ENCODE results near the gene PTGER1. TPM values are rescaled to one million over a fixed set of nuclear protein-coding genes. Genes with fewer than 3 reads are reported as not detected.

The PTGER1 gene
- total and polyA plus RNA-seq, 10 of the 15 experiments (the other 5 are each of a cell fraction or from before 2014, with no cell fraction given), result not detected

DNA sequence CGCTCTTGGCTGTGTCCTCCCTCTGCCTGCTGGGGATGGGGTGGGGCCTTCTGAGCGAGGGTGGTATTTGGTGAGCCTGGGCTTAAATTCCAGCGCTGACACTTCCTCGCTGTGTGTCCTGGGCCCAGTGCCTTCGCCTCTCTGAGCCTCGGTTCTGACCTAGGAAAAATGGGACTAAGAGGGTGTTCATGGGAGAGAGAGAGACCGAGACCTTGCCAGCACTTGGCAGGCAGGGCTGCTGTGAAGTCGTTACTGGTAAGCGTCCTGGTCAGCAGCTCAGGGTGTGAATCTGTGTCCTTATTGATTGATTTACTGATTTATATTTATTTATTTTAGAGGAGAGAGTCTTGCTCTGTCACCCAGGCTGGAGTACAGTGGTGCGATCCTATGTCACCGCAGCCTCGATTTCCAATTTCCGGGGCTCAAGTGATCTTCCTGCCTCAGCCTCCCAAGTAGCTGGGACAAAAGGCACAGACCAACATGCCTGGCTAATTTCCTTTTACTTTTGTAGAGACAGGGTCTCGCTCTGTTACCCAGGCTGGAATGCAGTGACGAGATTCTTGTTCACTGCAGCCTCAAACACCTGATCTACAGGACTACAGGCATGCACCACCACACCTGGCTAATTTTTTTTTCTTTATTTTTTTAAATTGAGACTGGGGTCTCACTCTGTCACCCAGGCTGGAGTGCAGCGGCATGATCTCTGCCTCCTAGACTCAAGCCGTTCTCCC lies 39.7 kb downstream of the PTGER1 start:
- 90% methylated on average over 16 of the region's 17 CpGs for WGBS (ENCODE audit: insufficient coverage, insufficient replicate concordance, low lambda C conversion rate, missing lambda C conversion rate)
- intact Hi-C loops (cut with micrococcal nuclease; ENCODE audit: unreplicated experiment) (no loop called here), in situ Hi-C loops (cut with MboI) (no loop called here)
- no peak overlapping the region for H3K4me3 ChIP-seq
- TF ChIP-seq, protein P1, sequence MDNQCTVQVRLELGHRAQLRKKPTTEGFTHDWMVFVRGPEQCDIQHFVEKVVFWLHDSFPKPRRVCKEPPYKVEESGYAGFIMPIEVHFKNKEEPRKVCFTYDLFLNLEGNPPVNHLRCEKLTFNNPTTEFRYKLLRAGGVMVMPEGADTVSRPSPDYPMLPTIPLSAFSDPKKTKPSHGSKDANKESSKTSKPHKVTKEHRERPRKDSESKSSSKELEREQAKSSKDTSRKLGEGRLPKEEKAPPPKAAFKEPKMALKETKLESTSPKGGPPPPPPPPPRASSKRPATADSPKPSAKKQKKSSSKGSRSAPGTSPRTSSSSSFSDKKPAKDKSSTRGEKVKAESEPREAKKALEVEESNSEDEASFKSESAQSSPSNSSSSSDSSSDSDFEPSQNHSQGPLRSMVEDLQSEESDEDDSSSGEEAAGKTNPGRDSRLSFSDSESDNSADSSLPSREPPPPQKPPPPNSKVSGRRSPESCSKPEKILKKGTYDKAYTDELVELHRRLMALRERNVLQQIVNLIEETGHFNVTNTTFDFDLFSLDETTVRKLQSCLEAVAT (IDR thresholded peaks at IDR 0.05), result no peak
- no peak for TF ChIP-seq SKIL (IDR thresholded peaks at IDR 0.05; ENCODE audit: low read depth, poor library complexity, severe bottlenecking)
- no peak for TF ChIP-seq E2F8 (IDR thresholded peaks at IDR 0.05; ENCODE audit: low read depth, partially characterized antibody)
- no peak for TF ChIP-seq CHD1 (IDR thresholded peaks at IDR 0.05; ENCODE audit: low read depth, low read length)
- H3K9me3 ChIP-seq (replicated peaks; ENCODE audit: control insufficient read depth, insufficient read depth, low read length), result no peaks in the 10 kb centered on the region
- RAD21 ChIA-PET (ENCODE audit: unreplicated experiment), result no interaction called here
- no peaks in the 10 kb centered on the region for H3K27me3 ChIP-seq (replicated peaks in 1 of 2; ENCODE audit: control insufficient read depth in 2 of 2, insufficient read depth in 2 of 2, low read length in 1 of 2)
- H3K36me3 ChIP-seq (ENCODE audit: control insufficient read depth in 2 of 2, insufficient read depth in 2 of 2, low read length in 1 of 2), result no peaks in the 10 kb centered on the region
- H2AFZ ChIP-seq (ENCODE audit: control insufficient read depth, low read depth, low read length), result no peak overlapping the region
- ATAC-seq (no peak), FAIRE-seq (no peak), DNase-seq (ENCODE audit: low read depth, low spot score) (no peak)
- POLR2A ChIA-PET, result interaction anchor here (0.5 kb wide), 1 partner anchor 15 kb away, joined by 4 read pairs; no protein-coding TSS in a partner anchor
- no peak overlapping the region for H3K9ac ChIP-seq (ENCODE audit: control insufficient read depth, insufficient read depth, low read length)
- H3K27ac ChIP-seq (ENCODE audit: control insufficient read depth, insufficient read depth), result no peak overlapping the region
- SMC1A ChIA-PET (ENCODE audit: uncharacterized antibody, unreplicated experiment), result no interaction called here
- CTCF ChIA-PET, result interaction anchor here (0.6 kb wide), 1 partner anchor 69 kb away, joined by 3 read pairs; no protein-coding TSS in a partner anchor
- H3K4me2 ChIP-seq (ENCODE audit: control insufficient read depth, insufficient read depth), result no peak overlapping the region
- BruUV-seq (replicated peaks), result no TSS peak
- H3K79me2 ChIP-seq (ENCODE audit: control insufficient read depth, insufficient read depth, low read length), result peaks cover 29% of the 10 kb centered on the region
- no peaks in the 10 kb centered on the region for H4K20me1 ChIP-seq (ENCODE audit: control insufficient read depth, insufficient read depth)
- peaks cover 30% of the 10 kb centered on the region for H3K4me1 ChIP-seq (ENCODE audit: control insufficient read depth, insufficient read depth, low read length)

Measured in GM12878 (cell line).